T-helper 2 cell (primary cell): Measurements from ENCODE around the gene DGKI.
"Not testable (repeated sequence)": the region's sequence is repeated elsewhere in the genome, so short reads cannot be mapped to it uniquely, and the experiment has no call there.

Experiments used
- DNase-seq, 5 experiments: peaks; one replicate each; pipeline versions ENCODE4 v3.0.0 to v3.0.0-alpha.2; 2012 to 2022

The DGKI gene

GRCh38 chr7:137732168-137732567, 114.6 kb downstream of the DGKI start:
- no peak for DNase-seq

GRCh38 chr7:137731436-137731835, 115.3 kb downstream of the DGKI start:
- no peak for DNase-seq

- DNase-seq = no peak
Observed at GRCh38 chr7:137728426-137728825, 118.3 kb downstream of the DGKI start.

- DNase-seq = no peak
Observed at GRCh38 chr7:137727413-137727812, 119.4 kb downstream of the DGKI start.

- DNase-seq = no peak
Observed at GRCh38 chr7:137718355-137718754, 128.4 kb downstream of the DGKI start.

GRCh38 chr7:137717811-137718271, 128.9 kb downstream of the DGKI start:
- DNase-seq = no peak

- no peak for DNase-seq
Observed at GRCh38 chr7:137717045-137717444, 129.7 kb downstream of the DGKI start.

- DNase-seq = no peak
Observed at GRCh38 chr7:137716061-137716460, 130.7 kb downstream of the DGKI start.

GRCh38 chr7:137715533-137715932, 131.2 kb downstream of the DGKI start:
- DNase-seq = no peak

GRCh38 chr7:137715121-137715520, 131.7 kb downstream of the DGKI start:
- DNase-seq = no peak

- DNase-seq = not testable (repeated sequence)
Observed at GRCh38 chr7:137706330-137706729, 140.4 kb downstream of the DGKI start.

GRCh38 chr7:137704723-137705122, 142.1 kb downstream of the DGKI start:
- no peak for DNase-seq

GRCh38 chr7:137703291-137704010, 143.3 kb downstream of the DGKI start:
- DNase-seq = no peak

GRCh38 chr7:137696988-137697387, 149.8 kb downstream of the DGKI start:
- no peak for DNase-seq

GRCh38 chr7:137696376-137696775, 150.4 kb downstream of the DGKI start:
- DNase-seq = no peak

GRCh38 chr7:137695942-137696341, 150.8 kb downstream of the DGKI start:
- DNase-seq = no peak

GRCh38 chr7:137695494-137695893, 151.3 kb downstream of the DGKI start:
- no peak for DNase-seq

- no peak for DNase-seq
Observed at GRCh38 chr7:137694405-137694804, 152.4 kb downstream of the DGKI start.

- no peak for DNase-seq
Observed at GRCh38 chr7:137692399-137692798, 154.4 kb downstream of the DGKI start.

GRCh38 chr7:137691566-137691965, 155.2 kb downstream of the DGKI start:
- no peak for DNase-seq

GRCh38 chr7:137690635-137691034, 156.1 kb downstream of the DGKI start:
- DNase-seq = no peak

- DNase-seq = no peak
Observed at GRCh38 chr7:137689761-137690160, 157.0 kb downstream of the DGKI start.

GRCh38 chr7:137687556-137688265, 159.1 kb downstream of the DGKI start:
- no peak for DNase-seq

GRCh38 chr7:137685433-137686164, 161.2 kb downstream of the DGKI start:
- no peak for DNase-seq
